IMR-90 (cell line): ENCODE measurements around the gene KDM4B. TPM values are rescaled to one million over a fixed set of nuclear protein-coding genes. Genes with fewer than 3 reads are reported as not detected.

Experiments
- ATAC-seq: fragments of 200-7000 bp; cut with Tn5 transposase; 2 replicates; pipeline ENCODE4 v1.9.1; 2020; ENCODE audit warnings: low read depth, mild to moderate bottlenecking, moderate library complexity
- BruUV-seq: library from RNA; stranded (reverse); fragments of 400-500 nt; replicated peaks from 2 replicates; lab custom pipeline; 2021; lab: Mats Ljungman, UMichigan
- CTCF ChIA-PET: fragments of 300-600 bp; formaldehyde crosslinking; extraction: SDS; loops from one replicate; lab custom pipeline; 2021; ENCODE audit warnings: antibody characterized with exemption; lab: Yijun Ruan, JAX
- POLR2A ChIA-PET: fragments of 300-600 bp; sonication (Branson Sonifier 250); formaldehyde crosslinking; loops from one replicate; lab custom pipeline; 2022; ENCODE audit warnings: antibody characterized with exemption; ENCODE audit not compliant: unreplicated experiment; lab: Charles Lee
- DNase-seq: peaks from one replicate; pipeline ENCODE4 v3.0.0; 2013
- H2AFZ ChIP-seq: replicated peaks from 2 replicates; pipeline ENCODE3; 2013; ENCODE audit warnings: low read length, mild to moderate bottlenecking; ENCODE audit not compliant: poor library complexity
- H2AK5ac ChIP-seq: 2 replicates; pipeline ENCODE4 v1.6.1; 2013; ENCODE audit warnings: low read depth, low read length, inconsistent platforms
- H2AK9ac ChIP-seq: replicated peaks from 2 replicates; pipeline ENCODE3; 2013; ENCODE audit warnings: mild to moderate bottlenecking, low read depth, low read length, moderate library complexity; ENCODE audit not compliant: poor library complexity
- H2BK120ac ChIP-seq: 2 replicates; pipeline ENCODE4 v1.6.1; 2013; ENCODE audit warnings: low read depth, low read length, inconsistent platforms
- H2BK15ac ChIP-seq: 3 replicates; pipeline ENCODE4 v1.6.1; 2013; ENCODE audit warnings: low read depth, low read length, inconsistent platforms
- H2BK20ac ChIP-seq: 2 replicates; pipeline ENCODE4 v1.6.1; 2013; ENCODE audit warnings: low read depth, mild to moderate bottlenecking, inconsistent platforms, low read length, moderate library complexity
- H2BK5ac ChIP-seq: 2 replicates; pipeline ENCODE4 v1.6.1; 2013; ENCODE audit warnings: mild to moderate bottlenecking, low read depth, low read length, inconsistent platforms; ENCODE audit not compliant: poor library complexity, severe bottlenecking
- H3K14ac ChIP-seq: replicated peaks from 2 replicates; pipeline ENCODE4 v1.6.1; 2013; ENCODE audit warnings: low read depth, low read length, inconsistent platforms
- H3K18ac ChIP-seq: 2 replicates; pipeline ENCODE4 v1.6.1; 2013; ENCODE audit warnings: low read depth, low read length, control low read depth
- H3K23ac ChIP-seq: 2 replicates; pipeline ENCODE4 v1.6.1; 2013; ENCODE audit warnings: low read depth, low read length, inconsistent platforms
- H3K27ac ChIP-seq: 2 replicates; pipeline ENCODE4 v1.5.1; 2013; ENCODE audit warnings: mild to moderate bottlenecking, control low read depth, low read length; ENCODE audit not compliant: insufficient read depth
- H3K27me3 ChIP-seq: 2 replicates; pipeline ENCODE4 v1.6.1; 2013; ENCODE audit warnings: low read length; ENCODE audit not compliant: control insufficient read depth, insufficient read depth
- H3K36me3 ChIP-seq: 2 replicates; pipeline ENCODE4 v1.6.1; 2013; ENCODE audit warnings: low read length, mixed read lengths; ENCODE audit not compliant: control insufficient read depth, insufficient read depth
- H3K4ac ChIP-seq: 2 replicates; pipeline ENCODE4 v1.6.1; 2013; ENCODE audit warnings: low read depth, low read length, inconsistent platforms
- H3K4me1 ChIP-seq: 2 replicates; pipeline ENCODE4 v1.6.1; 2013; ENCODE audit warnings: low read length, mixed read lengths; ENCODE audit not compliant: control insufficient read depth, insufficient read depth
- H3K4me2 ChIP-seq: 2 replicates; pipeline ENCODE4 v1.6.1; 2013; ENCODE audit warnings: low read depth, mild to moderate bottlenecking, control low read depth, low read length, moderate library complexity
- H3K4me3 ChIP-seq: 2 replicates; pipeline ENCODE4 v1.5.1; 2013; ENCODE audit warnings: low read depth, mild to moderate bottlenecking, control low read depth, low read length, moderate library complexity; ENCODE audit not compliant: insufficient read depth
- H3K56ac ChIP-seq: 2 replicates; pipeline ENCODE4 v1.6.1; 2013; ENCODE audit warnings: low read length, inconsistent platforms; ENCODE audit not compliant: insufficient read depth; ENCODE audit errors: extremely low read depth
- H3K79me1 ChIP-seq, 2 experiments: 2 replicates each; pipeline ENCODE4 v1.6.1; 2013; ENCODE audit warnings: low read length in 2 of 2, inconsistent platforms in 1 of 2, low read depth in 1 of 2
- H3K9ac ChIP-seq: 2 replicates; pipeline ENCODE4 v1.6.1; 2013; ENCODE audit warnings: low read depth, low read length, control low read depth
- H3K9me1 ChIP-seq: 2 replicates; pipeline ENCODE4 v1.6.1; 2013; ENCODE audit warnings: low read length, inconsistent platforms; ENCODE audit not compliant: insufficient read depth
- H3K9me3 ChIP-seq: 2 replicates; pipeline ENCODE4 v1.6.1; 2013; ENCODE audit warnings: low read length; ENCODE audit not compliant: control insufficient read depth, insufficient read depth
- H4K20me1 ChIP-seq: 2 replicates; pipeline ENCODE4 v1.6.1; 2013; ENCODE audit warnings: low read length, inconsistent platforms; ENCODE audit not compliant: insufficient read depth
- H4K5ac ChIP-seq: 2 replicates; pipeline ENCODE4 v1.6.1; 2013; ENCODE audit warnings: mild to moderate bottlenecking, low read depth, low read length, control low read depth
- H4K8ac ChIP-seq, 2 experiments: 2 replicates each; pipeline ENCODE4 v1.6.1; 2013; ENCODE audit warnings: low read depth in 2 of 2, low read length in 2 of 2, control low read depth in 1 of 2, inconsistent platforms in 1 of 2
- H4K91ac ChIP-seq: 2 replicates; pipeline ENCODE4 v1.6.1; 2013; ENCODE audit warnings: low read depth, low read length, inconsistent platforms; ENCODE audit not compliant: insufficient read depth
- CEBPB ChIP-seq: IDR thresholded peaks from 2 replicates; pipeline ENCODE4 v1.6.1; 2012; ENCODE audit warnings: low read depth, low read length, improper control_type of control experiment
- CHD1 ChIP-seq: IDR thresholded peaks from 2 replicates; pipeline ENCODE4 v1.6.1; 2012; ENCODE audit warnings: low read depth, low read length, improper control_type of control experiment
- FOS ChIP-seq: fragments of 150-350 bp; IDR thresholded peaks from 2 replicates; pipeline ENCODE4 v1.6.1; 2016; ENCODE audit warnings: low read depth, low read length
- MAFK ChIP-seq: IDR thresholded peaks from 2 replicates; pipeline ENCODE4 v1.6.1; 2012; ENCODE audit warnings: low read depth, low read length, improper control_type of control experiment
- MAZ ChIP-seq: IDR thresholded peaks from 2 replicates; pipeline ENCODE4 v1.6.1; 2012; ENCODE audit warnings: low read depth, mild to moderate bottlenecking, low read length, improper control_type of control experiment, moderate library complexity, borderline replicate concordance
- MXI1 ChIP-seq: IDR thresholded peaks from 2 replicates; pipeline ENCODE4 v1.6.1; 2012; ENCODE audit warnings: low read depth, mild to moderate bottlenecking, low read length, moderate library complexity, borderline replicate concordance
- NFE2L2 ChIP-seq: fragments of 150-350 bp; IDR thresholded peaks from 2 replicates; pipeline ENCODE4 v1.6.1; 2016; ENCODE audit warnings: low read depth, mild to moderate bottlenecking, low read length
- RAD21 ChIP-seq: IDR thresholded peaks from 2 replicates; pipeline ENCODE4 v1.6.1; 2012; ENCODE audit warnings: low read length, improper control_type of control experiment
- RCOR1 ChIP-seq: IDR thresholded peaks from 2 replicates; pipeline ENCODE4 v1.6.1; 2012; ENCODE audit warnings: mild to moderate bottlenecking, low read length, improper control_type of control experiment; ENCODE audit not compliant: insufficient replicate concordance
- SMC3 ChIP-seq: fragments of 150-350 bp; IDR thresholded peaks from 2 replicates; pipeline ENCODE4 v1.6.1; 2016; ENCODE audit warnings: low read depth, mild to moderate bottlenecking, antibody characterized with exemption, low read length, moderate library complexity
- WGBS, 2 experiments: methylation state at CpG; one replicate each; pipeline versions ENCODE4 v1.1.5 to v1.1.7; 2013; ENCODE audit warnings: missing lambda C conversion rate in 2 of 2; ENCODE audit not compliant: insufficient read length in 1 of 2; ENCODE audit errors: extremely low coverage in 2 of 2; 5-methylcytosine and 5-hydroxymethylcytosine counted together
- dilution Hi-C: fragments of 300-500 bp; cut with HindIII; formaldehyde crosslinking; loops from one replicate; pipeline ENCODE4 v1.14.3; 2018; ENCODE audit warnings: low sequenced_read_pairs; ENCODE audit not compliant: unreplicated experiment
- in situ Hi-C: fragments of 300-500 bp; cut with MboI; formaldehyde crosslinking; loops from 3 replicates; pipeline ENCODE4 v1.14.3; 2019; ENCODE audit warnings: low sequenced_read_pairs, inconsistent platforms, mixed read lengths
- intact Hi-C: fragments of 100-400 bp; cut with micrococcal nuclease; formaldehyde crosslinking; loops from 2 replicates; pipeline ENCODE4 v1.10.0; 2022
- polyA plus RNA-seq, 3 experiments: library from polyadenylated mRNA; depleted of rRNA; stranded (reverse); fragments of >200 nt; gene quantifications; 2 replicates each; pipeline ENCODE4 v1.2.3, GENCODE V29; 2012; ENCODE audit warnings: low replicate concordance in 1 of 3
- total RNA-seq: library from RNA; depleted of rRNA; stranded (reverse); fragments of >200 nt; gene quantifications from 2 replicates; pipeline ENCODE4 v1.2.3, GENCODE V29; 2012
- TF ChIP-seq, protein P1 (sequence below): fragments of 150-350 bp; IDR thresholded peaks from 2 replicates; pipeline ENCODE4 v1.6.1; 2016; ENCODE audit warnings: low read depth, mild to moderate bottlenecking, low read length, moderate library complexity, borderline replicate concordance
- TF ChIP-seq, protein P2 (sequence below): fragments of 150-350 bp; IDR thresholded peaks from 2 replicates; pipeline ENCODE4 v1.6.1; 2017; ENCODE audit warnings: mild to moderate bottlenecking, antibody characterized with exemption, low read length, low read depth

Gene KDM4B
- total and polyA plus RNA-seq, 2 of the 4 experiments (the other 2 are of a cell fraction), result 5.0 to 17.9 TPM

DNA sequence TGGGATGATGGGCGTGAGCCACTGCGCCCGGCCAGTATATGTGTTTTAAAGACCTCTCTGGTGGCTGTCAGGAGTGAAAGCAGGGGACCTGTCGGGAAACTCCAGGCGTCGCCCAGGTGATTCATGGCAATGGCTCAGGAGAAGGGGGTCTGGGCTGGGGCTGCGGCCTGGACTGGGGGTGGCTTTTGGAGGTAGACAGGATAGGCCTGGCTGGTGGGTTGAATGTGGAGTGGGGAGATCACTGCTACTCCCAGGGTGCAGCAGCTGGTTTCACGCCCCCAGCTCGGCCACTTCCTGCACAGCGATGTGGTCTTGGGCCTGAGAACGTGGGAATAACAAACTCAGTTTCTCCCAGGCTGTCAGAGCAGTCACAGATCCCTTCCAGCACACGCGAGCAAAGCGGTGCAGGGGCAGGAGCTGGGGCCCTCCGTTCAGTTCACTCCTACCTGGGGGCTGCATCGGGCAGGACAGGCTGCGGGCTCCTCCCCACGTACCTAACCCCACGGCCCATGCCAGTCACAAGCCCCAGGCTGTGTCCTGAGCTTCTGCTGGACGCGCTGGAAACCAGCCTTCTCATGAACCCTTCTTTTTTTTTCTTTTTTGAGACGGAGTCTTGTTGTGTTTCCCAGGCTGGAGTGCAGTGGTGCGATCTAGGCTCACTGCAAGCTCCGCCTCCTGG is 18.9 kb downstream of the KDM4B start:
- Histone ChIP-seq H3K18ac (no peak overlapping the region), H3K9me3 (no peaks in the 10 kb centered on the region; the same call in 1 of the 2 replicates), H3K27ac (no peak overlapping the region), H3K23ac (peak overlapping the region; percentile 33; the same call in 1 of the 2 replicates), H2BK20ac (no peak overlapping the region), H3K27me3 (no peaks in the 10 kb centered on the region), H3K4me1 (peaks cover 22% of the 10 kb centered on the region), H3K56ac (no peak overlapping the region), H2BK5ac (no peak overlapping the region), H3K79me1 (peaks cover 22 to 95% of the 10 kb centered on the region in 2 experiments), H3K14ac (peak overlapping the region; percentile 73; the same call in 1 of the 2 replicates), H3K4me3 (no peak overlapping the region), H3K9ac (no peak overlapping the region), H2AFZ (peak overlapping the region; percentile 49), H3K9me1 (peaks cover 26% of the 10 kb centered on the region), H3K4me2 (no peak overlapping the region), H4K8ac (no peak overlapping the region), H3K36me3 (peaks cover 8% of the 10 kb centered on the region; the same call in 1 of the 2 replicates), H2AK5ac (peak overlapping the region; percentile 78; the same call in 1 of the 2 replicates), H2BK120ac (no peak overlapping the region), H2AK9ac (peak overlapping the region; percentile 72), H4K5ac (no peak overlapping the region), H4K20me1 (peaks cover 98% of the 10 kb centered on the region), H3K4ac (0 out of 2 replicates have a peak overlapping the region, but pooled peaks have one; percentile 21), H2BK15ac (no peak overlapping the region), H4K91ac (no peak overlapping the region)
- POLR2A ChIA-PET, result no interaction called here
- dilution Hi-C loops, result no loop called here
- ATAC-seq (no peak), DNase-seq (peak; percentile 59)
- intact Hi-C loops, result no loop called here
- CTCF ChIA-PET, result interaction anchor here (0.6 kb wide), 1 partner anchor 38 kb away, joined by 3 read pairs; no protein-coding TSS in a partner anchor
- in situ Hi-C loops, result no loop called here
- no TSS peak for BruUV-seq
- 65% methylated on average over 9 of the region's 24 CpGs; no CpG with 5 or more reads in 1 of the 2 experiments for WGBS, 2 experiments
- TF ChIP-seq CHD1, result no peak
- no peak for TF ChIP-seq RAD21
- no peak for TF ChIP-seq MAZ
- TF ChIP-seq, protein P1, sequence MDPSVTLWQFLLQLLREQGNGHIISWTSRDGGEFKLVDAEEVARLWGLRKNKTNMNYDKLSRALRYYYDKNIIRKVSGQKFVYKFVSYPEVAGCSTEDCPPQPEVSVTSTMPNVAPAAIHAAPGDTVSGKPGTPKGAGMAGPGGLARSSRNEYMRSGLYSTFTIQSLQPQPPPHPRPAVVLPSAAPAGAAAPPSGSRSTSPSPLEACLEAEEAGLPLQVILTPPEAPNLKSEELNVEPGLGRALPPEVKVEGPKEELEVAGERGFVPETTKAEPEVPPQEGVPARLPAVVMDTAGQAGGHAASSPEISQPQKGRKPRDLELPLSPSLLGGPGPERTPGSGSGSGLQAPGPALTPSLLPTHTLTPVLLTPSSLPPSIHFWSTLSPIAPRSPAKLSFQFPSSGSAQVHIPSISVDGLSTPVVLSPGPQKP, result no peak
- no peak for TF ChIP-seq RCOR1
- TF ChIP-seq CEBPB, result no peak
- TF ChIP-seq FOS, result no peak
- TF ChIP-seq SMC3, result no peak
- TF ChIP-seq MAFK, result no peak
- no peak for TF ChIP-seq NFE2L2
- TF ChIP-seq, protein P2, sequence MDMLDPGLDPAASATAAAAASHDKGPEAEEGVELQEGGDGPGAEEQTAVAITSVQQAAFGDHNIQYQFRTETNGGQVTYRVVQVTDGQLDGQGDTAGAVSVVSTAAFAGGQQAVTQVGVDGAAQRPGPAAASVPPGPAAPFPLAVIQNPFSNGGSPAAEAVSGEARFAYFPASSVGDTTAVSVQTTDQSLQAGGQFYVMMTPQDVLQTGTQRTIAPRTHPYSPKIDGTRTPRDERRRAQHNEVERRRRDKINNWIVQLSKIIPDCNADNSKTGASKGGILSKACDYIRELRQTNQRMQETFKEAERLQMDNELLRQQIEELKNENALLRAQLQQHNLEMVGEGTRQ, result no peak
- no peak for TF ChIP-seq MXI1
